Ishikawa (cell line): ENCODE data around the gene POU4F1.

Experiments used
- CEBPB ChIP-seq: IDR thresholded peaks from 2 replicates; pipeline ENCODE4 v1.6.1; 2012
- CREB1 ChIP-seq: IDR thresholded peaks from 2 replicates; pipeline ENCODE4 v1.6.1; 2012; ENCODE audit warnings: low read depth
- EGR1 ChIP-seq: IDR thresholded peaks from 2 replicates; pipeline ENCODE4 v1.6.1; 2012
- EP300 ChIP-seq: IDR thresholded peaks from 2 replicates; pipeline ENCODE4 v1.6.1; 2012; ENCODE audit warnings: borderline replicate concordance
- FOXM1 ChIP-seq: IDR thresholded peaks from 2 replicates; pipeline ENCODE4 v1.6.1; 2012; ENCODE audit warnings: low read depth, borderline replicate concordance
- MAX ChIP-seq: IDR thresholded peaks from 2 replicates; pipeline ENCODE4 v1.6.1; 2012
- NFIC ChIP-seq: IDR thresholded peaks from 2 replicates; pipeline ENCODE4 v1.6.1; 2012
- RAD21 ChIP-seq: IDR thresholded peaks from 2 replicates; pipeline ENCODE4 v1.6.1; 2012; ENCODE audit warnings: low read depth
- REST ChIP-seq: IDR thresholded peaks from 2 replicates; pipeline ENCODE4 v1.6.1; 2012; ENCODE audit warnings: low read depth, mild to moderate bottlenecking
- TAF1 ChIP-seq: IDR thresholded peaks from 2 replicates; pipeline ENCODE4 v1.6.1; 2012; ENCODE audit warnings: low read depth, mild to moderate bottlenecking
- TCF12 ChIP-seq: IDR thresholded peaks from 2 replicates; pipeline ENCODE4 v1.6.1; 2012; ENCODE audit warnings: low read depth
- TEAD4 ChIP-seq: IDR thresholded peaks from 2 replicates; pipeline ENCODE4 v1.6.1; 2012
- USF1 ChIP-seq: IDR thresholded peaks from 2 replicates; pipeline ENCODE4 v1.6.1; 2012
- YY1 ChIP-seq: IDR thresholded peaks from 2 replicates; pipeline ENCODE4 v1.6.1; 2012; ENCODE audit warnings: low read depth
- ZBTB7A ChIP-seq: IDR thresholded peaks from 2 replicates; pipeline ENCODE4 v1.6.1; 2012; ENCODE audit warnings: low read depth

The POU4F1 gene

GRCh38 chr13:78566631-78567030 lies 36.7 kb downstream of the POU4F1 start:
- no peak for TF ChIP-seq TAF1
- no peak for TF ChIP-seq NFIC
- TF ChIP-seq CEBPB: no peak
- no peak for TF ChIP-seq MAX
- no peak for TF ChIP-seq YY1
- no peak for TF ChIP-seq ZBTB7A
- TF ChIP-seq USF1: no peak
- no peak for TF ChIP-seq TCF12
- no peak for TF ChIP-seq EGR1
- no peak for TF ChIP-seq FOXM1
- no peak for TF ChIP-seq RAD21
- no peak for TF ChIP-seq TEAD4
- no peak for TF ChIP-seq CREB1
- no peak for TF ChIP-seq REST

- TF ChIP-seq REST (no peak), FOXM1 (no peak), MAX (no peak), ZBTB7A (no peak), TEAD4 (no peak), USF1 (no peak), EGR1 (no peak), CREB1 (no peak), CEBPB (no peak), TCF12 (no peak), EP300 (no peak), RAD21 (no peak), YY1 (no peak)
These were observed 41.0 kb downstream of the POU4F1 start for GRCh38 chr13:78562237-78562889.
